ENCODE measurements around the gene IL7R.

The IL7R gene

GRCh38 chr5:35902046-35902672 lies 45.5 kb downstream of the IL7R start:
- no peak for DNase-seq
- intact Hi-C loops (cut with DNase I): no loop called here

- intact Hi-C loops (cut with DNase I): no loop called here
- DNase-seq: no peak
Observed at GRCh38 chr5:35903631-35904203, 47.0 kb downstream of the IL7R start.

DNA sequence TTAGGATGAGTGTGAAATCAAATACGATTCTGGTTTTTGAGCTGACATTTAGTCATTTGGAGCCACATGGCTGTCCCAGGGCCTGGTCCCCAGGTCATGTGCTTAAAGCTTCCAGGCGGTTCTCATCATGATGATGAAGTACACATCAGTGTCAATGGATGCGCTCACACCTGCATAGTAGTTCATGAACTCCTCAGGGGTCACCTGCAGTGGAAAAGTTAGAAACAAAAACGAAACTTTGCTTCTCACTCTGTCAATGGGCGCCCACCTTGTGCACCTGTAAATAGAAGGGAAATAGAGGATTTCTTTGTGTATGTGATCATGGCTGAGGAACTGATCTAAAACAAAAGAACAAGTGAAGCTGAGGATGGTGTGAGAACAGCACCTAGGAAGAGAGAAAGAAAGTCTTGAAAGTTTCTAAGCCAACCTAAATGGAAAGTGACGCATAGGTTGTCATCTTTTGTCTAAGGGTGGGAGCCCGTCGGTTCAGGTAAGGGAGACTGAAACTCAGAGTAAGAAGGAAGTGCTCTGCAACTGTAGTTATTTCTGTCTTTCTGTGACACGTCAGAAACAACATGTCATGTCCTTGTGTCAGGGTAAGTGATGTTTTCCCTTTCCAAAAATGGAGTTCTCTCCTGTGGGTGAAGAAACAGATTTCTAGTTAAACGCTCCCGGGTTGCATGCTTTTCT lies 47.9 kb downstream of the IL7R start:
- intact Hi-C loops (cut with DNase I): no loop called here
- DNase-seq: no peak

- no peak for DNase-seq
- intact Hi-C loops (cut with DNase I): no loop called here
Observed at GRCh38 chr5:35908228-35908627, 51.5 kb downstream of the IL7R start.

GRCh38 chr5:35908814-35909213 lies 52.1 kb downstream of the IL7R start:
- intact Hi-C loops (cut with DNase I): no loop called here
- DNase-seq: no peak

GRCh38 chr5:35919191-35919590 lies 62.5 kb downstream of the IL7R start:
- intact Hi-C loops (cut with DNase I): no loop called here
- DNase-seq: no peak

GRCh38 chr5:35920890-35921289 lies 64.2 kb downstream of the IL7R start:
- intact Hi-C loops (cut with DNase I): no loop called here
- peak in 6 of 10 donors; percentile 15 to 92 (median 41) for DNase-seq

- DNase-seq: no peak
- intact Hi-C loops (cut with DNase I): no loop called here
Observed at GRCh38 chr5:35921930-35922329, 65.2 kb downstream of the IL7R start.

- intact Hi-C loops (cut with DNase I): no loop called here
- DNase-seq: no peak
Observed at GRCh38 chr5:35922468-35922867, 65.8 kb downstream of the IL7R start.

DNA sequence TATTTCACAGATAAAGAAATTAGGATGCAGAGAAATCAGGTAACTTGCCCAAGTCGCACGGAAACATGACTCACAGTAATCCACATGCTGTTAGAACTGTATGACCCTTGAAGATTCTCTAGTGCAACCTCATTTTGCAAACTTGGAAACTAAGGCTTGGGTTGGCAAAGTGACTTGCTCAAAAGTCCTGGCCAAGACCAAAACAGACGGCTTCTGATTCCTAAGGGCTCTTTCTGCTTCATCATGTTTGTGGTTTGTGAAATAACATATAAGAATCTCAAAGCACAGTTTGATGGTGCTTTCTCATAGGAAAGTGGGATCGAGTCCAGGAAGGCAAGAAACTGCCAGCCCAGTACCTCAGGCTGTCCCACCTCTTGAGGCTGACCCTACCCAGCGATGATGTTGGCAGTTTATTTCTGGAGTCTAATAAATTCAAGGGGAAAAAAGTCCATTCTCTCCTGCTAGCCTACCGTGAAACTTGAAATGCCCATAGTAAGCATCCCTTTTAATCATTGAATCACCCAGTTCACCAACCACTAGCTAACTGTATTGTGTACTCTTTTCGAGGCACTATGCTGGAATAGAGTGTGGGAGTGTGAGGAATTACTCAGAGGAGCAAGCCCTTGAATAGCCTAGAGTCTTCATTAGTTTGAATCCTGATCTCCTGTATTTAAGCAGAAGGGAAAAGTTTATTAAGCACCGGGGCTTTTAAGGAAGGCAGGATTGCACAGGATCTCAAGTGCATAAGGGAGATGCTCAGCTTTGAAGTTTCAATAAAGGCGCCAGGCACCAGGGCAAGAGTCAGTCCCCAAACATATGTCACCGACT lies 67.6 kb downstream of the IL7R start:
- no peak for DNase-seq

GRCh38 chr5:35924950-35925722 lies 68.4 kb downstream of the IL7R start:
- intact Hi-C loops (cut with DNase I): loop anchor here (1.0 to 2.0 kb wide), 5 partner anchors 148 to 836 kb away; no protein-coding TSS in a partner anchor
- peak; percentile 63 to 97 (median 77) for DNase-seq

More for the DNA sequence above, 67.6 kb downstream of the IL7R start:
- intact Hi-C loops (cut with DNase I): loop anchor here (2.0 kb wide), 4 partner anchors 148 to 306 kb away; no protein-coding TSS in a partner anchor

DNA sequence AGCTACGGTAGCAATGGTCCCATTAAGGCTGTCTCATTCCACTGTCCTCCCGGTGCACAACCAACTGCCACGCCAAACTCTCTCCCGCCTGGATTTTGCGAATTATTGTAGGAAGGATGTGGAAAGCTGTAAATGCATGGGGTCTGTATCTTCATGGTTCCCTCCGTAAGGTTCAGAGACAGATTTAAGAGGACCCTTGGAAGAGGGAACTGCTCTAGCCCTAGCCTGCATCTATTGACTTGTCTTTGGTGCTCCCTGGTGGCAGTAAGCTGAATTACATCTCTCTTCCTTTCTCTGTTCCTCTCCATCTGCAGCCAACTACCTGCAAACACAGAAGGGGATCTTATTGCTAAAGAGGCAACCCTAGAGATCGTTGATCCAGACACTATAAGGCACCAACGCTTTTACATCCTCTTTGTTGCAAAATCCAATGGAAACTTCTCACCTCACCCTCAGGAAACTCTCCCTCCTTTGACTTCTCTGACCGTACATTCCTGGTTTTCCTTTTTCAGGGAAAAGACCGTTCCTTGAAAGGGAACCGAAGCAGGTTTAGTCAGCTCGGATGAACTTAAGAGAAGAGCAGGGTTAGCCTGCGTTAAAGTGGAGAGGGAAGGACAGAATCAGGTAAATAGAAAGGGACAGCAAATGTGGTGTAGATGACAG lies 69.8 kb downstream of the IL7R start:
- DNase-seq: peak in 4 of 10 donors; percentile 24 to 59 (median 48)

More for the DNA sequence above, 69.8 kb downstream of the IL7R start:
- intact Hi-C loops (cut with DNase I): no loop called here

All from posterior cingulate gyrus (tissue), 11 donors.